HCT116 (cell line): Measurements from ENCODE around the gene C4orf51. TPM values are rescaled to one million over a fixed set of nuclear protein-coding genes. Genes with fewer than 3 reads are reported as not detected.

Experiments used
- ATAC-seq: fragments of 200-7000 bp; cut with Tn5 transposase; 2 replicates; pipeline ENCODE4 v1.9.1; 2020; ENCODE audit warnings: mild to moderate bottlenecking, moderate library complexity
- BruUV-seq: library from RNA; stranded (reverse); fragments of 400-500 nt; replicated peaks from 2 replicates; lab custom pipeline; 2021; lab: Mats Ljungman, UMichigan
- CTCF ChIA-PET: fragments of 300-600 bp; sonication (Branson Sonifier 250); formaldehyde crosslinking; loops from one replicate; lab custom pipeline; 2021; ENCODE audit warnings: antibody characterized with exemption; lab: Charles Lee
- POLR2A ChIA-PET: fragments of 300-600, 350-600 bp; sonication (Branson Sonifier 250); formaldehyde crosslinking; loops from one replicate; lab custom pipeline; 2021; ENCODE audit warnings: antibody characterized with exemption; lab: Charles Lee
- RAD21 ChIA-PET, 2 experiments: fragments of 300-600 bp; sonication (Branson Sonifier 250); formaldehyde crosslinking; loops; one replicate each; lab custom pipeline; 2023; ENCODE audit warnings: low total read pairs in 2 of 2; ENCODE audit not compliant: uncharacterized antibody in 2 of 2, unreplicated experiment in 2 of 2, low non-redundant PET in 1 of 2; lab: Charles Lee
- DNase-seq: peaks from one replicate; pipeline ENCODE4 v3.0.0-alpha.2; 2010; ENCODE audit warnings: low read depth, low spot score
- H2AFZ ChIP-seq: fragments of 200-600 bp; shearing (Covaris generic), sonication (generic); 2 replicates; pipeline ENCODE4 v1.6.1; 2017; ENCODE audit warnings: low read depth, mixed run types, mixed read lengths, antibody characterized with exemption, low read length; ENCODE audit not compliant: poor library complexity, severe bottlenecking
- H3K27ac ChIP-seq: 2 replicates; pipeline ENCODE4 v1.5.1; 2012; ENCODE audit warnings: low read depth, low read length
- H3K27me3 ChIP-seq: fragments of 200-600 bp; sonication (generic); 2 replicates; pipeline ENCODE4 v1.6.1; 2016; ENCODE audit warnings: mixed run types, low read length, mixed read lengths; ENCODE audit not compliant: insufficient read depth
- H3K36me3 ChIP-seq, 2 experiments: fragments of 200-500 bp in 1 of 2; fragments of 200-600 bp in 1 of 2; sonication (Bioruptor generic) in 1 of 2; sonication (generic) in 1 of 2; 2 replicates each; pipeline versions ENCODE4 v1.5.1 to v1.6.1; 2014 to 2016; ENCODE audit warnings: low read length in 2 of 2, inconsistent platforms in 1 of 2, mixed read lengths in 1 of 2, mixed run types in 1 of 2; ENCODE audit not compliant: insufficient read depth in 2 of 2, control insufficient read depth in 1 of 2
- H3K4me1 ChIP-seq, 2 experiments: fragments of 200-600 bp in 1 of 2; sonication (generic) in 1 of 2; 2 replicates each; pipeline versions ENCODE4 v1.5.1 to v1.6.1; 2012 to 2017; ENCODE audit warnings: low read length in 2 of 2, inconsistent platforms in 1 of 2, mild to moderate bottlenecking in 1 of 2, mixed read lengths in 1 of 2, mixed run types in 1 of 2, moderate library complexity in 1 of 2; ENCODE audit not compliant: insufficient read depth in 2 of 2, control insufficient read depth in 1 of 2
- H3K4me2 ChIP-seq: fragments of 200-600 bp; sonication (generic); 2 replicates; pipeline ENCODE4 v1.6.1; 2017; ENCODE audit warnings: mixed run types, low read length, mixed read lengths
- H3K4me3 ChIP-seq, 2 experiments: fragments of 200-600 bp in 1 of 2; sonication (generic) in 1 of 2; replicated peaks in 1 of 2; 2 replicates each; pipeline ENCODE4 v1.5.1; 2011 to 2016; ENCODE audit warnings: low read length in 2 of 2, control low read depth in 1 of 2, low read depth in 1 of 2, mild to moderate bottlenecking in 1 of 2, mixed read lengths in 1 of 2, mixed run types in 1 of 2
- H3K79me2 ChIP-seq: fragments of 200-600 bp; sonication (generic); 2 replicates; pipeline ENCODE4 v1.6.1; 2017; ENCODE audit warnings: mild to moderate bottlenecking, mixed run types, low read length, moderate library complexity, mixed read lengths; ENCODE audit not compliant: insufficient read depth
- H3K9ac ChIP-seq: fragments of 200-600 bp; sonication (generic); 2 replicates; pipeline ENCODE4 v1.6.1; 2016; ENCODE audit warnings: low read length, mixed read lengths
- H3K9me2 ChIP-seq: fragments of 200-600 bp; sonication (generic), shearing (Covaris generic); 2 replicates; pipeline ENCODE4 v1.6.1; 2017; ENCODE audit warnings: mixed run types, mild to moderate bottlenecking, moderate library complexity; ENCODE audit not compliant: insufficient read depth
- H3K9me3 ChIP-seq, 2 experiments: fragments of 200-500 bp in 1 of 2; fragments of 200-600 bp in 1 of 2; sonication (Bioruptor generic) in 1 of 2; sonication (generic) in 1 of 2; 2 replicates each; pipeline ENCODE4 v1.6.1; 2014 to 2017; ENCODE audit warnings: low read length in 2 of 2, mixed read lengths in 2 of 2, inconsistent platforms in 1 of 2, low read depth in 1 of 2, mild to moderate bottlenecking in 1 of 2, mixed run types in 1 of 2, moderate library complexity in 1 of 2; ENCODE audit not compliant: control insufficient read depth in 1 of 2, insufficient read depth in 1 of 2
- H4K20me1 ChIP-seq: fragments of 200-600 bp; sonication (generic), shearing (Covaris generic); 2 replicates; pipeline ENCODE4 v1.6.1; 2017; ENCODE audit warnings: mixed run types, mild to moderate bottlenecking, moderate library complexity; ENCODE audit not compliant: insufficient read depth
- ATF3 ChIP-seq: IDR thresholded peaks from 2 replicates; pipeline ENCODE4 v1.6.1; 2012
- CEBPB ChIP-seq: IDR thresholded peaks from 2 replicates; pipeline ENCODE4 v1.6.1; 2012; ENCODE audit warnings: low read depth
- EGR1 ChIP-seq: IDR thresholded peaks from 2 replicates; pipeline ENCODE4 v1.6.1; 2012; ENCODE audit warnings: low read depth
- ELF1 ChIP-seq: IDR thresholded peaks from 2 replicates; pipeline ENCODE4 v1.6.1; 2012; ENCODE audit warnings: low read depth, borderline replicate concordance
- EZH2 ChIP-seq: fragments of 200-600 bp; sonication (generic); IDR thresholded peaks from 2 replicates; pipeline ENCODE4 v1.6.1; 2017; ENCODE audit warnings: antibody characterized with exemption, mixed run types
- EZH2phosphoT487 ChIP-seq: fragments of 200-600 bp; IDR thresholded peaks from 2 replicates; pipeline ENCODE4 v1.6.1; 2018; ENCODE audit warnings: antibody characterized with exemption, borderline replicate concordance
- POLR2A ChIP-seq: IDR thresholded peaks from 2 replicates; pipeline ENCODE4 v1.7.0; 2011; ENCODE audit warnings: borderline replicate concordance; ENCODE audit not compliant: insufficient read depth, insufficient read length; ENCODE audit errors: extremely low read depth
- POLR2AphosphoS5 ChIP-seq: IDR thresholded peaks from 2 replicates; pipeline ENCODE4 v1.6.1; 2011; ENCODE audit warnings: mild to moderate bottlenecking, low read depth, low read length, moderate library complexity
- RAD21 ChIP-seq: IDR thresholded peaks from 2 replicates; pipeline ENCODE4 v1.6.1; 2012; ENCODE audit warnings: low read depth, mild to moderate bottlenecking
- REST ChIP-seq: IDR thresholded peaks from 2 replicates; pipeline ENCODE4 v1.6.1; 2012; ENCODE audit warnings: low read depth
- SIN3A ChIP-seq: IDR thresholded peaks from 2 replicates; pipeline ENCODE4 v1.6.1; 2012; ENCODE audit warnings: low read depth
- SRF ChIP-seq: IDR thresholded peaks from 2 replicates; pipeline ENCODE4 v1.6.1; 2012; ENCODE audit warnings: low read depth
- TCF7L2 ChIP-seq: IDR thresholded peaks from 2 replicates; pipeline ENCODE4 v1.7.0; 2011; ENCODE audit warnings: borderline replicate concordance, inconsistent platforms; ENCODE audit not compliant: insufficient read depth, insufficient read length; ENCODE audit errors: extremely low read depth
- YY1 ChIP-seq: IDR thresholded peaks from 2 replicates; pipeline ENCODE4 v1.6.1; 2011; ENCODE audit warnings: low read length, low read depth, moderate library complexity, mild to moderate bottlenecking; ENCODE audit not compliant: insufficient replicate concordance; ENCODE audit errors: extremely low read depth
- ZBTB33 ChIP-seq: IDR thresholded peaks from 2 replicates; pipeline ENCODE4 v1.6.1; 2011; ENCODE audit warnings: mild to moderate bottlenecking, low read length, moderate library complexity; ENCODE audit not compliant: insufficient replicate concordance; ENCODE audit errors: extremely low read depth
- ZNF274 ChIP-seq: fragments of 200-500 bp; sonication (Bioruptor generic); IDR thresholded peaks from 2 replicates; pipeline ENCODE4 v1.6.1; 2014; ENCODE audit warnings: mild to moderate bottlenecking, low read depth, low read length, inconsistent platforms
- intact Hi-C: fragments of 100-400 bp; cut with micrococcal nuclease; formaldehyde crosslinking; loops from 2 replicates; pipeline ENCODE4 v1.10.0; 2022
- total RNA-seq: library from RNA; stranded (reverse); gene quantifications from one replicate; pipeline ENCODE4 v1.2.1, GENCODE V29; 2021; ENCODE audit not compliant: unreplicated experiment
- TF ChIP-seq, protein P1 (sequence below), 3 experiments: fragments of 200-600 bp in 1 of 3; sonication (generic) in 1 of 3; IDR thresholded peaks in 2 of 3; conservative IDR thresholded peaks in 1 of 3; 2 replicates each; pipeline ENCODE4 v1.5.1; 2012 to 2017; ENCODE audit warnings: low read depth in 2 of 3, low read length in 2 of 3, antibody characterized with exemption in 1 of 3, borderline replicate concordance in 1 of 3, control low read depth in 1 of 3, mild to moderate bottlenecking in 1 of 3, mixed read lengths in 1 of 3, mixed run types in 1 of 3, moderate library complexity in 1 of 3; ENCODE audit not compliant: insufficient read depth in 1 of 3

The C4orf51 gene
- total RNA-seq, 1 experiment from 2014 or later, result not detected

DNA sequence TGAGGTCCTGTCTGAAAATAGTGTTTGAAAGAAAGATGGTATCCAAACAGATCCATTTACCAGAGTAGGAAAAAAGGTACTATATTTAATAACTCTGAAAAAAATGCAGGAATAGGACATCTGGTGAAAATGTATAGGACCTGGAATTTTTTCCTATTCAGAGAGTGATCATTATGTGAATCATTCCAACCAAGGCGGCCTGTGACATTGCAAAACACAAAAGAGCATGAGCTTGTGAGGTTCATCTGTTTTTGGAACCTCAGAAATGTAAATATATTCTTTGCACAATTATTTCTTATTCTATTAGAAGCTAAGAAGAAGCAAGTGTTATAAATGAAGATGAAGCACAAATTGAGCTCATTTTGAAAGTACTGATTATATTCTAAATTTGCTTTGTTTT lies 2.0 kb downstream of the C4orf51 start:
- Histone ChIP-seq H3K4me1 (peaks cover 11 to 17% of the 10 kb centered on the region in 2 experiments; a peak in 3 of 4 replicates), H3K27ac (no peak overlapping the region), H3K9me3 (no peaks in the 10 kb centered on the region), H3K79me2 (no peaks in the 10 kb centered on the region), H4K20me1 (no peaks in the 10 kb centered on the region), H3K9ac (no peak overlapping the region), H2AFZ (no peak overlapping the region), H3K4me3 (no peak overlapping the region), H3K4me2 (no peak overlapping the region), H3K9me2 (no peaks in the 10 kb centered on the region), H3K27me3 (no peaks in the 10 kb centered on the region), H3K36me3 (no peaks in the 10 kb centered on the region)
- ChIA-PET RAD21 (no interaction called here), CTCF (no interaction called here), POLR2A (no interaction called here)
- no TSS peak for BruUV-seq
- intact Hi-C loops, result no loop called here
- ATAC-seq (no peak), DNase-seq (no peak)
- TF ChIP-seq POLR2A (no peak), ELF1 (no peak), SRF (no peak), POLR2AphosphoS5 (no peak), EZH2 (no peak), RAD21 (no peak), EGR1 (no peak), SIN3A (no peak), ATF3 (no peak), TCF7L2 (no peak), ZBTB33 (no peak), ZNF274 (no peak), EZH2phosphoT487 (no peak), YY1 (no peak), REST (no peak), CEBPB (no peak)
- TF ChIP-seq, protein P1, sequence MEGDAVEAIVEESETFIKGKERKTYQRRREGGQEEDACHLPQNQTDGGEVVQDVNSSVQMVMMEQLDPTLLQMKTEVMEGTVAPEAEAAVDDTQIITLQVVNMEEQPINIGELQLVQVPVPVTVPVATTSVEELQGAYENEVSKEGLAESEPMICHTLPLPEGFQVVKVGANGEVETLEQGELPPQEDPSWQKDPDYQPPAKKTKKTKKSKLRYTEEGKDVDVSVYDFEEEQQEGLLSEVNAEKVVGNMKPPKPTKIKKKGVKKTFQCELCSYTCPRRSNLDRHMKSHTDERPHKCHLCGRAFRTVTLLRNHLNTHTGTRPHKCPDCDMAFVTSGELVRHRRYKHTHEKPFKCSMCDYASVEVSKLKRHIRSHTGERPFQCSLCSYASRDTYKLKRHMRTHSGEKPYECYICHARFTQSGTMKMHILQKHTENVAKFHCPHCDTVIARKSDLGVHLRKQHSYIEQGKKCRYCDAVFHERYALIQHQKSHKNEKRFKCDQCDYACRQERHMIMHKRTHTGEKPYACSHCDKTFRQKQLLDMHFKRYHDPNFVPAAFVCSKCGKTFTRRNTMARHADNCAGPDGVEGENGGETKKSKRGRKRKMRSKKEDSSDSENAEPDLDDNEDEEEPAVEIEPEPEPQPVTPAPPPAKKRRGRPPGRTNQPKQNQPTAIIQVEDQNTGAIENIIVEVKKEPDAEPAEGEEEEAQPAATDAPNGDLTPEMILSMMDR (IDR thresholded peaks at IDR 0.05 in 2 of 3, conservative IDR thresholded peaks at IDR 0.05 in 1 of 3; ENCODE audit: borderline replicate concordance in 1 of 3, insufficient read depth in 1 of 3, low read depth in 2 of 3, low read length in 2 of 3), result no peak
